ENCODE data around the gene CALML6.
A peak's percentile ranks its signal among the peaks of the same experiment; 100 is the strongest.

The CALML6 gene

GRCh38 chr1:1911350-1912041 lies 3.6 kb upstream of the CALML6 start:
- no peak for DNase-seq (ENCODE audit: low read depth in 2 of 2)

DNA sequence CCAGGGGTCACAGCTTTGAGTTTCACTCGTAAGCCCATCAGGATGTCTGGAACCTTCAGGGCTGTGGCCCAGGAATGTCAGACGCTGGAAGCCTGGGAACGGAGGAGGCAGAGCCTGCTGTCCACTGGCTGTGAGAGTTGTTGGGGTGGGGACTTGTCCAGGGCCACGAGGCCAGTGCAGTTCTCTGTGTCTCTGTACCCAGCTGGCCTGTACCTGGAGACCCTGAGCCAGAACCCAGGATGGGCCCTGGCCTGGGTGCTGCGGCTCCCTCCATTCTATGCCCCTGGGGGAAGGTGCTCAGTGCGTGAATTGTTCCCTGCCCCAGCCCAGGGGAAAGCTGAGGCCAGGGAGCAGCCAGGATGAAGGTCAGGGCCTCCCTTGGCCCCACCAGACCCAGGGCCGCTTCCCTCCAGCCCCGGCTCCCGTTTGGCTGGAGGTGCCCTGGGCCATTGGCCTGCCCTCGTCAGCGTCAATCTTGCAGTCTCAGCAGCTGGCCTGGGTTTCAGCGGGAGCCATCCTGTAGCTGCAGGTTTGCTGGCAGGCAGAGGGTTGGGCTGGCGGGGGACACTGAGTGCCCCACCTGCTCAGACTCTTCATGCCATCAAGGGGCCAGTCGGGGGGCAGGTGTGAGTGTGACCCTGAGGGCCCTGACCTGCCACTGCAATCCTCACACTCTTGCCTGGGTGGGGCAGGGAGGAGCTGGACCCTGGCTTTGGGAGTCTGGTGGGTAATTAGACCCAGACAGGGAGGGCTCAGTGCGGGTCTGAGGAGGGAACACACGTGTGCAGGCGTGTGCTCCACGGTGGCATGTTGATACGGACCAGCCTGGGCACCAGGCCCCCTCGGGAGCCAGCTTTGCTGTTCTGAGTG lies 724 bp upstream of the CALML6 start:
- DNase-seq (ENCODE audit: low read depth in 2 of 2) = no peak

DNA sequence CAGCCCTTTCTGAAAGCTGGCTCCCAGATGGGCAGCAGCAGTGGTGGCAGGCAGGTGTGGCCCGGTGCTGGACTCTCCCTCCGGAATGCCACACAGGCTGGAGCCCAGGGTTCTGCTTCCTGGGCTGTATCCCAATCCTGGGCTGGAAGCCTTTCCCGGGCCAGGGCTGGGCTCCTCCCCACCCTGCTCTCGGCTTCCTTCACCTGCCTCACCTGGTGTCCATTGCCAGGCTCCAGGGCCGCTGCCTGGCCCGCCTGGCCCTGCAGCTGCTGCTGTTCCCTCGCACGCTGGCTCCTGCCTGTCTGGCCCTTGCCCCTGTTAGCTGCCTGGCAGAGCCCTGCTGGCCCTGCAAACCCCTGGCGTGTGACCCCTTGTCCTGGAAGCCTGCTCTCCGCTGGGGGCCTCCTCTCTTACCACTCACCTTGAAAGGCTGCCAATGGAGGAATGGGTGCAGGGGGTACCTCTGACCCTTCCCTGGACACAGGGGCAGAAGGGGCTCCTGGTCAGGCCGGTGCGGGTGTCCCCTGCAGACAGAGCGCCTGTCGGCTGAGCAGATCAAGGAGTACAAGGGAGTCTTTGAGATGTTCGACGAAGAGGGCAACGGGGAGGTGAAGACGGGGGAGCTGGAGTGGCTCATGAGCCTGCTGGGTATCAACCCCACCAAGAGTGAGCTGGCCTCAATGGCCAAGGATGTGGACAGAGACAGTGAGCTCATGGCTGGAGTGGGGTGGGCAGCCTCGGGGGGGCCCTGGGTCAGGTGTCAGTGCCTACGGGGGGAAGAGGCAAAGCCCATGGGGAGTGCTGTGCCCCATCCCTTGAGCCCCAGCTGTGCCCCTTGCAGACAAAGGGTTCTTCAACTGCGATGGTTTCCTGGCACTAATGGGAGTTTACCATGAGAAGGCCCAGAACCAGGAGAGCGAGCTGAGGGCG lies 1.1 kb downstream of the CALML6 start:
- no peak for DNase-seq (ENCODE audit: low read depth in 2 of 2)

DNA sequence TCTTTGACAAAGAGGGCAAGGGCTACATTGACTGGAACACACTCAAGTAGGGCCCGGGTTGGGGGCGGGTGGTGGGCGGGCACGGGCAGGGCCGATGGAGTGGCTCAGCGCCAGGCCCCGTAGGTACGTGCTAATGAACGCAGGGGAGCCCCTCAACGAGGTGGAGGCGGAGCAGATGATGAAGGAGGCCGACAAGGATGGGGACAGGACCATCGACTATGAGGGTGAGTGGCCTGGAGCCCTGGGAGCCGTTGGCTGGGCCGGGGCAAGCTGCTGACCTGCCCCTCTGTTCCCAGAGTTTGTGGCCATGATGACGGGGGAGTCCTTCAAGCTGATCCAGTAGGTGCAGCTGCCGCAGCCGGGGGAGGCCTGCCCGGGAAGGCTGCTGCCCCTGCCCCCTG lies 1.8 kb downstream of the CALML6 start:
- DNase-seq (ENCODE audit: low read depth in 2 of 2) = no peak

- DNase-seq (ENCODE audit: low read depth in 2 of 2) = no peak
These were observed 2.4 kb downstream of the CALML6 start for GRCh38 chr1:1917304-1917976.

- no peak for DNase-seq (ENCODE audit: low read depth in 2 of 2)
These were observed 3.2 kb downstream of the CALML6 start for GRCh38 chr1:1917995-1918900.

GRCh38 chr1:1918901-1919303 lies 3.8 kb downstream of the CALML6 start, which contains the start of gene TMEM52:
TMEM52 (minus strand) TSS chr1:1919279; CDS start chr1:1919265, 14 bp downstream.
- no peak for DNase-seq (ENCODE audit: low read depth in 2 of 2)

DNA sequence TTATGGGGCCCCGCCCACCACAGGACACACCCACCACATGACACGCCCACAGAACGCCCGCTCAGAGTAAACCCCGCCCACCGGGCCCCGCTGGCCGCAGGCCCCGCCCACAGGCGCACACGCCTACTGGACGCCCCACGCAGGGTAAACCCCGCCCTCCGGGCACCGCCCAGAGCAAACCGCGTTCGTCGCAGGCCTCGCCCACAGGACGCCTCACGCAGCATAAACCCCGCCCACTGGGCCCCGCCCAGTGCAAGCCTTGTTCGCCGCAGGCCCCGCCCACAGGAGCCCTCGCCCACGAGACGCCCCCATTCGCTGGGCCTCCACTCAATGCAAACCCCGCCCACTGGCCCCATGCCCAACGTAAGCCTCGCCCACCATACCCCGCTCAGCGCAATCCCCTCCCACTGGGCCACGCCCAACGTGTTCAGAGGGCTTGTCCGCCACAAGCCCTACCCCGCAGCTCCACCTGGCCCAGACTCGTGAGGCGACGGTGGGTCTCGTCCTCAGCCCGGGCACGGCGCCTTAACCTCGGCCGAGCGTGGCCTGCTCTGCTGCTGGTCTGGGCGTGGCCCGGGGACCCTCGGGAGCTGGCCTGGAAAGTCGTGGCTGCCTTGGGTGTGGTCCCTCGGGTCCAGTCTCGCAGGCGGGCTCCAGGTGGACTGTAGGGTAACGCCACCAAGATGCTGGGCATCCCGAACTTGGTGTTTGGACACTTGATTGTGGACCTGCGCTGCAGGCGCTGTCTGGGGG lies 4.4 kb downstream of the CALML6 start:
- peak; percentile 88 to 90 for DNase-seq (ENCODE audit: low read depth in 2 of 2)

GRCh38 chr1:1920057-1920607 lies 5.1 kb downstream of the CALML6 start:
- DNase-seq (ENCODE audit: low read depth in 2 of 2) = no peak

DNA sequence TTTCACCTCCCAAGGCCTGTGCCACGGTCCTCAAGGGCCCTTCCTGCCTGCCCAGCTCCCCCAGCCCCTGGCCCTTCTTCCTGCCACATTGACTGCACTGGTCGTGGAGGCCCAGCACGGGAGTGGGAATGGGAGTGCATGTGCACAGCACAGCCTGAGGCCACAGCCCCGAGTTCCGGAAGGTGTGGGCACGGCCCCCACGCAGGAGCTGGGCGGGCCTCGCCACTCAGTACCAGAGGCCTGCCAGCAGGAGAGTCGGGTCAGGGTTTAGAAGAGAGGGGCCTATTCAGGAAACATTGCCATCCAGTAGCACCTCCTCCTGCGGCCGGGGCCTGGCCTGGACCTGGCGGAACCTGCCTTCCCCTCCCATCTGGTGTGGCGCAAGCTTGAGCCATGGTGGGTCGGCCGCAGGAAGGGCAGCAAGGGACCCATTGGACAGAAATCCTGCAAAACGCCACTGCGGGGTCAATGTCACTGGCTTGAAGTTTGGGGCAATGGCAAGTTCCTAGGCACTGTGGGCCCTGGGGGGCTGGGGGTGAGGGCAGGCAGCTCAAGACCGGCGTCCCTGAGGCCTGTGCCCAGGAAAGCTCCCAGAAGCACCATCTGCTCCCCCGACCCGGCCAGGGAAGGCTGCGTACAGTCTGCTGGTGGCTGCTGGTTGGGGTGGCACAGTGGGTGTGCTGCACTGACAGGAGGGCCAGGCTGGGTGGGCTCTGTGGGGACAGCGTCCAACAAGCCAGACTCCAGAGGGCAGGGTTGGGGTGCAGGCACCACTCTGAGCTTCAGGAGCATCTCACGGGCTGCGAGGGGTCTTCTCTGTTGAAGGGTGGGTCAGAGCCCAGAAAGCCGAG lies 5.8 kb downstream of the CALML6 start:
- DNase-seq (ENCODE audit: low read depth in 2 of 2) = no peak

GRCh38 chr1:1921459-1921862 lies 6.4 kb downstream of the CALML6 start:
- no peak for DNase-seq (ENCODE audit: low read depth in 2 of 2)

DNA sequence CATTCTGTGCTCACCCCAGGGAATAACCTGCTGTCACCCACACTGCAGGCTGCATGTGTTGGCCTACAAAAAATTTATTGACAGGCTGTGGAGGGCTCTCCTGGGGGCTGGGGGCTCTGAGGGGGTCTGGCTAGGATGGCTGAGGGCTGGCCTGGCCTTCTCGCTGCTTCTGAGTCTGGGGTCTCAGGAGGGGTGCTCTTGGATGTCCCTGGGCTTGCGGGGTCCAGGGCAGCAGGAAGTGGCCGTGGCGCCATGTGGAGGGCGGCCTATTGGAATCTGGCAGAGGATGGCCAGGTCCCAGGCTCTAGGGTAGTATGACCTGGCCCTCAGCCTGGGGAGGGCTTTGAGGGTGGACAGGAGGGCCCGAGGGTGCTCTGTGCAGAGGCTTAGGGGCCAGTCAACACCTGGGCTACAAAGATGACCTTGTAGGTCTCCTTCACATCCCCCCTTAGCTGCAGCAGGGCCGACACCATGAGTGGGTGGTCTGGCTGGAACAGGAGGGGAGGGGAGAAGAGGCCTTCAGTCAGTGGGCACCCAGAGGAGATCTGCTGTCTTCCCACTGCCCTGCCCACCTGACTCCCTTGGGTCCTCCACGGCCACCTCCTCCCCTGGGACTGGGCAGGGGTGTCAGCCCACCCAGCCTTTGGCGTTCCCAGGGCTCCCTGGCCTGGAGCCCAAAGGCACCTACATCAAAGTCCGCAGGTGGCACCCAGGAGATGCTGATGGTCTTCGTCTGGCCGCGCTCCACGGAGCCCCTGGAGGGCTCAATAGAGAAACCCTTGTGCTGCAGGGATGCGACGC lies 7.0 kb downstream of the CALML6 start:
- no peak for DNase-seq (ENCODE audit: low read depth in 2 of 2)

GRCh38 chr1:1922702-1922955 lies 7.6 kb downstream of the CALML6 start:
- DNase-seq (ENCODE audit: low read depth in 2 of 2) = no peak

GRCh38 chr1:1922956-1923833 lies 8.1 kb downstream of the CALML6 start:
- no peak for DNase-seq (ENCODE audit: low read depth in 2 of 2)

- DNase-seq (ENCODE audit: low read depth in 2 of 2) = no peak
These were observed 9.3 kb downstream of the CALML6 start for GRCh38 chr1:1924386-1924785.

GRCh38 chr1:1924849-1925248 lies 9.8 kb downstream of the CALML6 start:
- DNase-seq (ENCODE audit: low read depth in 2 of 2) = no peak

Measured in fibroblast of skin of left biceps (primary cell).